Type B pancreatic cell (in vitro differentiated cells): ENCODE measurements around the gene TGFBRAP1. TPM values are rescaled to one million over a fixed set of nuclear protein-coding genes. Genes with fewer than 3 reads are reported as not detected.

ENCODE experiments used
- DNase-seq: peaks from one replicate; pipeline ENCODE4 v3.0.0; 2021; ENCODE audit warnings: mixed read lengths; ENCODE audit not compliant: unreplicated experiment; ENCODE audit errors: extremely low spot score
- H3K27ac Mint-ChIP-seq: 2 replicates; pipeline ENCODE4 v1.8.0; 2021; ENCODE audit warnings: mild to moderate bottlenecking, mixed read lengths
- H3K27me3 Mint-ChIP-seq: 2 replicates; pipeline ENCODE4 v1.8.0; 2021; ENCODE audit warnings: mixed read lengths
- H3K36me3 Mint-ChIP-seq: 2 replicates; pipeline ENCODE4 v1.8.0; 2021; ENCODE audit warnings: mixed read lengths
- H3K4me1 Mint-ChIP-seq: one replicate; pipeline ENCODE4 v1.8.0; 2021; ENCODE audit warnings: mixed read lengths; ENCODE audit not compliant: unreplicated experiment
- H3K4me3 Mint-ChIP-seq: 2 replicates; pipeline ENCODE4 v1.8.0; 2021; ENCODE audit warnings: mild to moderate bottlenecking, mixed read lengths
- H3K9me3 Mint-ChIP-seq: 2 replicates; pipeline ENCODE4 v1.8.0; 2021; ENCODE audit warnings: mixed read lengths
- CTCF ChIP-seq: fragments of 200-600 bp; sonication (generic); conservative IDR thresholded peaks from 2 replicates; pipeline ENCODE4 v1.5.0; 2021; ENCODE audit warnings: antibody characterized with exemption, mild to moderate bottlenecking
- total RNA-seq: library from RNA; stranded (reverse); gene quantifications from 2 replicates; pipeline ENCODE4 v1.2.1, GENCODE V29; 2021; ENCODE audit warnings: low replicate concordance

TGFBRAP1 gene
- total RNA-seq, 1 donor from 2014 or later, result 17.5 TPM

- H3K9me3 Mint-ChIP-seq, result no peaks in the 10 kb centered on the region
- no peak overlapping the region for H3K27ac Mint-ChIP-seq
- no peak overlapping the region for H3K4me3 Mint-ChIP-seq
- H3K4me1 Mint-ChIP-seq, result peaks cover 10% of the 10 kb centered on the region
- no peak for DNase-seq
- TF ChIP-seq CTCF, result no peak
- peaks cover 5% of the 10 kb centered on the region for H3K36me3 Mint-ChIP-seq
- H3K27me3 Mint-ChIP-seq, result no peaks in the 10 kb centered on the region
Measured at GRCh38 chr2:105301646-105302045, 27.9 kb downstream of the TGFBRAP1 start.

- DNase-seq, result no peak
- Mint-ChIP-seq H3K4me1 (peaks cover 24% of the 10 kb centered on the region), H3K9me3 (no peaks in the 10 kb centered on the region), H3K27ac (no peak overlapping the region), H3K36me3 (peaks cover 7% of the 10 kb centered on the region), H3K4me3 (no peak overlapping the region), H3K27me3 (no peaks in the 10 kb centered on the region)
- TF ChIP-seq CTCF, result peak; percentile 39
Measured at GRCh38 chr2:105299290-105299689, 30.2 kb downstream of the TGFBRAP1 start.

- DNase-seq, result no peak
- H3K4me3 Mint-ChIP-seq, result no peak overlapping the region
Measured at GRCh38 chr2:105298017-105298416, 31.5 kb downstream of the TGFBRAP1 start.

GRCh38 chr2:105297216-105297615 is 32.3 kb downstream of the TGFBRAP1 start:
- no peak for TF ChIP-seq CTCF
- Mint-ChIP-seq H3K4me3 (no peak overlapping the region), H3K27ac (no peak overlapping the region), H3K4me1 (peaks cover 37% of the 10 kb centered on the region), H3K36me3 (peaks cover 7% of the 10 kb centered on the region), H3K9me3 (no peaks in the 10 kb centered on the region), H3K27me3 (no peaks in the 10 kb centered on the region)
- no peak for DNase-seq

More at GRCh38 chr2:105298017-105298416, 31.5 kb downstream of the TGFBRAP1 start:
- Mint-ChIP-seq H3K27ac (no peak overlapping the region), H3K36me3 (peaks cover 7% of the 10 kb centered on the region), H3K27me3 (no peaks in the 10 kb centered on the region), H3K9me3 (no peaks in the 10 kb centered on the region), H3K4me1 (peaks cover 32% of the 10 kb centered on the region)
- TF ChIP-seq CTCF, result no peak

- no peaks in the 10 kb centered on the region for H3K9me3 Mint-ChIP-seq
- H3K27ac Mint-ChIP-seq, result no peak overlapping the region
- no peak for TF ChIP-seq CTCF
- no peak for DNase-seq
- H3K36me3 Mint-ChIP-seq, result peaks cover 14% of the 10 kb centered on the region
- H3K27me3 Mint-ChIP-seq, result no peaks in the 10 kb centered on the region
- H3K4me1 Mint-ChIP-seq, result peaks cover 40% of the 10 kb centered on the region
- H3K4me3 Mint-ChIP-seq, result no peak overlapping the region
Measured at GRCh38 chr2:105296017-105296611, 33.4 kb downstream of the TGFBRAP1 start.
